GM21576 (cell line): Measurements from ENCODE around the gene SLC6A6.

ENCODE experiments used
- ATAC-seq: cut with Tn5 transposase; IDR thresholded peaks from one replicate; pipeline ENCODE4 v1.9.1; 2021; ENCODE audit warnings: mild to moderate bottlenecking, moderate library complexity; ENCODE audit not compliant: unreplicated experiment

SLC6A6 gene

DNA sequence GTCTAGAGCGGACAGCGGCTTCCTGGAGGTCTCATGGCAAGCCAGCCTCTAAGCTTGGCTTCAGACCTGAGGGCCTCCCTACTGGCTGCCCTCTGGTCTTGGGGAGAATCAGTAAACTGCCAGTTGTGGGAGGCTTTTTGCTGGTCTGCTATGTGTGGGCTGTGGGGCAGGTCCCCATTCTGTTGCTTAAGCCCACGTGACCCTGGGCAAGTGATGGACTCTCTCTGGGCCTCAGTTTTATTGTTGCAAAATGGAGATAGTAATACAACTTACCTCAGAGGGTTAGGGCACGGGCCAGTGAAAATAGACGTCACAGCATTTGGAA is 61.7 kb downstream of the SLC6A6 start:
- ATAC-seq: no peak

DNA sequence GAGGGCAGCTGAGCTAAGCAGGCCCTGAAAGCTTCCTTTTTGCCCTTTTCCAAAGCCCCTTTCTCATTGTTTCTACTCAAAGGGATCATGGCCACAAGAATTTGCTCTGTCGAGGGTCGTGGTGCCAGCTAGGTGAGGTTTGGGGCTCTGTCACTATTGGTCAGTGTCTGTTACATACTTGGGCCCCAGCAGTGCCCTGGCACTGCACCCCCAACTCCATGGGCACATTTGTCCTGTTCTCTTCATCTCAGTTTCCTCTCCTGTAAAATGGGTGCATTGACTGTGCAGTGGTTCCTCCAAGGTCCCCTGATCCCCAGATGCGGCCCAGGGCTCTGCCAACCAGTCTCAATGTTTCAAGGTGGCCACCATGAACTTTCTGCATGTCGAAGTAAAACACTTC is 62.1 kb downstream of the SLC6A6 start:
- no peak for ATAC-seq

DNA sequence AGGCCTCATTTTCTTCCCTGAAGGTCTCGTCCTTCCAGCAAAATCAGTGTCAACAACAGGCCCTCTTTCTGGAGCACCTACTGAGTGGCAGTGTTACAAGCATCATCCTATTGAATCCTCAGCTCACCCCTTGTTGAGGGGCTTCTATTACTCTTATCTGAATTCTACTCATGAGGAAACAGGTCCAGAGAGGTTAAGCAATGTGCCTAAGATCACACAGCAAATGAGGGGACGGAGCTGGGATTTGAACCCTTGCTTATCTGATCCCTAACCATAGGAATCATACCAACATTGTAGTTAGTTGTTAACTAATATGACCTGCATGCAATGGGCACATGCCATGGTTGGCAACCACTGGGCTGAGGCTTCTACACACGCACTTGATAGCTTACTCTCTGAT is 63.0 kb downstream of the SLC6A6 start:
- ATAC-seq: no peak

DNA sequence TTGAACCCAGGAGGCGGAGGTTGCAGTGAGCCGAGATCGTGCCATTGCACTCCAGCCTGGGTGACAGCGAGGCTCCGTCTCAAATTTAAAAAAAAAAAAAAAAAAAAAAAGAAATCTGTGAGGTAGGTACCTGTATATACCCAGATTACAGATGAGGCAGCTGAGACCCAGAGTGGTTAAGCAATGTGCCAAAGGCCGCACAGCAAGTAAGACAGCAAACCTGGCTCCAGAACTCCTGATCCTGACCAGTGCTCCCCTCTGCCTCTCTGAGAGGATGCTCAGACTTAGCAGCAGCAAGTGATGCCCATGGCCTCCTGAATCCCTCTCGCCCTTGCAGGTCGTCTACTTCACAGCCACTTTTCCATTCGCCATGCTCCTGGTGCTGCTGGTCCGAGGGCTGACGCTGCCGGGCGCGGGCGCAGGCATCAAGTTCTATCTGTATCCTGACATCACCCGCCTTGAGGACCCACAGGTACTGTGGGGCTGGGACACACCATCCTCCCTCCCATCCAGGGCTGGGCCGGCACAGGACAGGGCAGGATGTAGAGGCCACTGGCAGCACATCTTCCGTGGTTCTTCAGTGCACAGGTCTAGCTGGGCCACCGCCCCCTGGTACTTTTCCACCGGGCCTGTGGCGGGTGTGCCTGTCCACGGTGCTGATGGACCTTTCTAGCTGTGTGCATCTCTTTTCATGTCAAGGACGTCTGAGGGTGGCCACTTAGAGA is 63.9 kb downstream of the SLC6A6 start:
- ATAC-seq: no peak

DNA sequence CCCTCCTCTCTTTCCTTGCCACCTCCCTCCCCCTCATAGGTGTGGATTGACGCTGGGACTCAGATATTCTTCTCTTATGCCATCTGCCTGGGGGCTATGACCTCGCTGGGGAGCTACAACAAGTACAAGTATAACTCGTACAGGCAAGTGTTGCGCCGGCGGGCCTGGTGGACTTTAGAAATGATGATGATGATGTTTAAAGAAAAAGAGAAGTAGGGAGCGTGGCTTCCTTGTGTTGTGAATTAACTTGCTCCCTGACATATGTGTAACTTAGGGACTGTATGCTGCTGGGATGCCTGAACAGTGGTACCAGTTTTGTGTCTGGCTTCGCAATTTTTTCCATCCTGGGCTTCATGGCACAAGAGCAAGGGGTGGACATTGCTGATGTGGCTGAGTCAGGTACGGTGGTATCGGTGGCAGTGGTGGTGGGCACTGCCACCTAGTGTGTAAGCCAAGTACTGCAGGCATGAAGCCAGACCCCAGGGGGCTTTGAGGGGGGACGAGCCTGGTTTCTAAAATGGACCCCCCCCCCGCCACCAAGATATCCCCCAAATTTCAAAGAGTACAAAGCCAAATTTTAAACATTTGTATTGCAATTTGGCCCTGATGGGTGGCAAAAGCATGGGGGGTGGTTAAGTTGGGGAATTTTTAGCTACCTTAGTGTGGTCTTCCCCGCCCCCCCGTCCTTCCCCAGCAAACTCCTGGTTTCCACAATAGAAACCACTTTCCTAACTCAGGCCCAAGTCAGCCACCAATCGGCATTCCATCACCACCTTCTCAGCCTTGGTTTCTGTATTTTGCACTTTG is 65.6 kb downstream of the SLC6A6 start:
- no peak for ATAC-seq

DNA sequence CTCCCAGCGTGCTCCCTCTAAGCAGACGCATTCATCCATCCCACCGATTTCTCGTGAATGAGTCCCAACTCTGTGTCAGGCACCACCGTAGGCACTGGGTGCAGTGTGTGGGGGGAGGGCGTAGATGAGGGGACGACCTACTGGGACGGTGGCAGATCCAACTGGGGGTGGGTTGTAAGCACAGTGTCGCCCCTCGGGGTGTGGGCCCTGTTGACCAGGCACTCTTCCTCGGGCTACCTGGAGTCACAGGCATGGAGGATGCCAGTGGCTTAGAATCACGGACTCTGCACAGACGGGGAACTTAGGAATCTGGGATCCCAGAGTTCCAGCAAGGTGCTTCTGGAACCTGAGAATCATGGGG is 66.2 kb downstream of the SLC6A6 start:
- no peak for ATAC-seq

DNA sequence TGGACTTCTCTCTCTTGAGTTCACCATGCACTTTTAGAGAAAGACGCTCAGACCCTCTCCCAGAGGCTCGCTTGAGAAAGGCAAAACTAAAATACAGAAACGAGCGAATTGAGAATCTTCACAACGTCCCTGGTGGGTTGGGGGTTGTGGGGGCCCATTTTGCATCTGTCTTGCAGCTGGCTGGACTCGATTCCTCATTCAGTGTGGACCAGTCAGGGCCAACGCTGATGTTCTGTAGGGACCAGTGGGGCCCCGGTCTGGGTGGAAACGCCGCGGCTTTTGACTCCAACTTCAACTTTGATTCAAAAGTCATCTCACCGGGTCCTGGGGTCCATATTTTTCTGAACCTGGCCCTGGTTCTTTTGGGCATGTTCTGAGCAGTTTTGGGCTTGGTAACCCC is 68.1 kb downstream of the SLC6A6 start:
- ATAC-seq: no peak

DNA sequence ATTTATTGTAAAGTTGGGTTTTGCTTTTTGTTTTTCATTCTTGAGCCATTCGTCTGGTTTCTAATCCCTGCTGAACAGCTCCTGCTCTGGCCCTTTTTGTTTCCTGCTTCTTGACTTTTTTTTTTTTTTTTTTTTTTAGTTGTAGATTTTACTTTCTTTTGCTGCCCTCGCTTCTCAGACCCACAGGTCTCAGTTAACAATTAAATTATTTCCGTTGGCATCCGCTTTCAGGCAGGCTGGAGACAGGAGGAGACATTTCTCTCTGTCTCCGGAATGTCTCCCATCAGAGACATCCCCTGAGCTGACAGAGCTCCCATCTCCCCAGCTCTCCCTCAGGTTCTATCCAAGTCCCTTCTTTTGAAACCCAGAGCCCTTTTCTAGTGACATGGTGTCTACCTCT is 68.6 kb downstream of the SLC6A6 start:
- no peak for ATAC-seq

DNA sequence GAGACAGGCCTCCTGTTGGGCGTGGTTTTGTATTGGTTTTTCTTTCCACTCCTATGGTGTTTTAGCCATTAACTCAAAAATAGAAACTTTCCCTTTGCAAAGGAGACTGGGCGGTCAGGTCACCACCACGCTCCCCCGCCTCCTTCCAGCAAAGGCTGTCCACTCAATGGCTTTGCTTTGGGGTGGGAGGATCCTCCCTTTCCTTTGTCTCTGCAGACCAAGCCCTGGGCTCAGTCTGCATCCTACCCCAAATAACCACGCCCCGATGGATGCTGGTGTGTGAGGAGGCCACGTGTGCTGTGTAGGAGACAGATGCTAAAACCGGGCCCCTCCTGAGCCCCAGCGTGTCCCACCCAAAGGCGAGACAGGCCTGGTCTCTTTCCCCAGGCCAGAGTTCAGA is 69.3 kb downstream of the SLC6A6 start:
- ATAC-seq: no peak

DNA sequence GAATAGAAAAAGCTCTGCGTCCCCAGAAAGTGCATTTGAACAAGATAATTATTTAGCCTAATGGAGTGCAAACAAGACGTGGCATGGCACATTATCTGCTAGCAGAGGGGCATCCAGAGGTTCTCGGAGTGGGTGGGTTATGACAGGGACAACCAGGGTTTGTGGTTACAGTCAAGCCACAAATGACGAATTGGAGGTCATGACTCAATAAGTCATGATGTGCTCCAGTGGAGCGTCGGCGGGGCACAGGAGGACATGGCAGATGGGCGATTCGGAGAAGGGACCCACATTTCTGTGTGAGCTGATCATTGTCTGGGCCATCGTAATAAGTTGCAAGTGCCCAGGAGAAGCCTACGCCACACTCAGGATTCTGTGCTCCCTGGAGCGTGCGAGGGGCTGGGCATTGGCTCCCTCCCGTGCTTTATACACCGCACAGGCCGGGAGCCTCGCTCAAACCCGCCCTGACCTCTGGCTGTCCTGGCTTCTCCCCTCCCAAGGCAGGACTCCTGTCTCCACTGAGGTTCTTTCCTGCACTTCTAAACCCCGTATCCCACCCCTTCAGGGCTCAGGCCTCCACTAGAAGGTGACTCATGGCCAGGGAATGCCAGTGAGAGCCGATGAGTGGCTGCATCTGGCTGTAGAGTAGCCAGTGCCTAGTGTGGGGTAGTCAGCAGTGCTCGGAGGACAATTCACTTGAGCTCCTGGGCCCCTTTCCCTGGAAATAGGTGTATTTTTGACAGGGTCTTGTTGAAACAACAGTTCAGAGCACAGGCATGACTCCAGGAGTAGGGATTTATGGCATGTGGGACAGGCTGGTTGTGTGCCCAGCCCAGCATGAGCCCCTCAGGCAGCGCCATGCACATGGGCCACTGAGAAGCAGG is 70.3 kb downstream of the SLC6A6 start:
- no peak for ATAC-seq

DNA sequence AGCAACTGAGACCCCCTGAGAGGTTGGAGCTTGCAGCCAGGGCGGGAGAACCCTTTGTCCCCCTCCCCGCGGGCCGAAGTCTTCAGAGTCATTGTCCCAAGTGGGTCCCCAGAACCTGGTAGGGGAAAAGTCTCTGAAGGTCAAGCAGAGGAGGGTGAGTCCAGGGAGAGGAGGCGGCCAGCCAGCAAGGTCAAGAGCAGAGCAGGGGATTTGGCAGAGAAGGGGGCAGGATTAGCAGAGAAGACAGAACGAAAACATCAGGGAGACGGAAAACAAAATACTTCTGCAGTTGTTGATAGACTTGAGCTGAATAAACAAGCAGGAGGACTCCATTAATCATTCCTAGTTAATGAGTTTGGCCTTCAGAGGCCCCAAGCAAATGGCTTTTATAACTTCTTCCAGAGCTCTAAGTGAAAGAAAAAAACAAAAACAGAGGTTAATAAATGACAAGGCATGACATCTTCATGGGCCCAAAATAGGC is 71.0 kb downstream of the SLC6A6 start:
- no peak for ATAC-seq

DNA sequence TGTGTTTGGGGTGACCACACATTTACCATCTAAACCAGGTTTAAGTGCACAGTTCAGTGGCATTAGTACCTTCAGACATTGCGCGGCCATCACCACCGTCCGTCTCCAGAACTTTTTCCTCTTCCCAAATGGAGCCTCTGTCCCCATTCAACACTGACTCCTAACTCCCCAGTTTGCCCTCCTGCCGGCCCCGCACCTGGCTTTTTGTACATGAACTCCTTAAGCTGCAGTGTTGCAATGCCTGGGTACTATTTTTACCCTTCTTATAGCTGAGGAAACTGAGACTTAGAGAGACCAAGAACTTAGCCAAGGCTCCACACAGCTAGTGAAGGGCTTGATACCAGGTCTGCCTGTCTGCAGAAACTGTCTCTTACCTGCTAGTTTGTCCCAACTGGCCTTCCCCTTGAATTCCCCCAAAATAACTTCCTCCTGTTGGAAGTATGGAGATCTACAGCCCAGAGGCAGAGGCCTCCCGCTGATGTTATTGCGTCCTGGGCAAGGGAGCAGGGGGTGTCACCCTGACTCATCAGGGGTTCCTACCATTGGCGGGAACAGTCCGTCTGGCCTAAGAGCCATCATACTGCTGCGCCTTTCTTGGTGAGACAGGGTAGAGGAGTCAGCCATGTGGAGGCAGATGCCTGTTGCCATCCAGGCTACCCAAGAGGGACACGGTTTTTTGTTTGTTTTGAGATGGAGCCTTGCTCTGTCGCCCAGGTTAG is 72.1 kb downstream of the SLC6A6 start:
- no peak for ATAC-seq

DNA sequence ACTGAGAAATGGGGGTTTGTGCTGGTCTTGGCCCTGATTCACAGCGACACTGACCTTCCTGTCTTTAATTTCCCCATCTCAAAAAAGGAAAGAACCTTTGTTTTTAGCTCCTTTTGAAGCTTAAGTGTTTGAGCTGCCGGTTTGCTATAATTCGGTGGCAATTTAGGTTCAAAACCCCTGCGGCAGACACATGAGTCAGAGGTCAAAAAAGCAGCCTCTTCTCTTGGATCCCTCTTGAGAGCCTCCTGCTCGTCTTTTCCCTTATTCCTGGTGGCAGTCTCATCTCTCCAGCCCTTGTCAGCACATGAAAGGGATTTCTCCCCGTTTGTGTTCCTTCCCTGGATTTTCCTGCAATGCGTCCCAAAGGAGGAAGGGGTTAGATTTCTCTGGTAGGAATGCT is 73.2 kb downstream of the SLC6A6 start:
- no peak for ATAC-seq

DNA sequence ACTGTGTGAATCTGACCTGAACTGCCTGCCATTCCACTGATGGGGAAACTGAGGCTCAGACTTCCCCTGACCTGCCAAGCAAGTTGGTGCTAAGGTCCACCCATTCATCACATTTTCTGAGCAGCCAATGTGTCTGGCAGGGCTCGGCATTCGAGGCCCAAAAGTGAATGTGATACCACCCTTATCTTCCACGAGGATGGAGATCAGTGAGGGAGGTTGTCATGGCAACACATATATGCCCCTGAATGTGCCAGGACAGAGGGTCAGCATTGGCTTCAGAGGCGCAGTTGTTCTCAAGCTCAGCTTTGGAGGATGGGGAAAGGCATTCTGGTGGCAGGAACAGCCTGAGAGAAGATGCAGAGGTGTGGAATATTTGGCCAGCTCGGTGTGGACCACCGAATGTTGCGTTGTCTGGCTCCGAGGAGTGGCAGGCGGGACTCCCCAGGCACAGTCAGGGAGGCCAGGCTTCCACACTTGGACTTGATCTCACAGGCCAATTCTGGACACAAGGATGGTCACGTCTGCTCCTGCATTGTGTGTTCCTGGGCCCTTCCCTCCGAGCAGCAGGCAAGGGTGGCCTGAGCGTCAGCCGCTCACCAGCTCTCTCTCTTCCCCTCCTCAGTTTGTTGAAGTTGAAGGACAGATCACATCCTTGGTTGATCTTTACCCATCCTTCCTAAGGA is 74.3 kb downstream of the SLC6A6 start:
- no peak for ATAC-seq

DNA sequence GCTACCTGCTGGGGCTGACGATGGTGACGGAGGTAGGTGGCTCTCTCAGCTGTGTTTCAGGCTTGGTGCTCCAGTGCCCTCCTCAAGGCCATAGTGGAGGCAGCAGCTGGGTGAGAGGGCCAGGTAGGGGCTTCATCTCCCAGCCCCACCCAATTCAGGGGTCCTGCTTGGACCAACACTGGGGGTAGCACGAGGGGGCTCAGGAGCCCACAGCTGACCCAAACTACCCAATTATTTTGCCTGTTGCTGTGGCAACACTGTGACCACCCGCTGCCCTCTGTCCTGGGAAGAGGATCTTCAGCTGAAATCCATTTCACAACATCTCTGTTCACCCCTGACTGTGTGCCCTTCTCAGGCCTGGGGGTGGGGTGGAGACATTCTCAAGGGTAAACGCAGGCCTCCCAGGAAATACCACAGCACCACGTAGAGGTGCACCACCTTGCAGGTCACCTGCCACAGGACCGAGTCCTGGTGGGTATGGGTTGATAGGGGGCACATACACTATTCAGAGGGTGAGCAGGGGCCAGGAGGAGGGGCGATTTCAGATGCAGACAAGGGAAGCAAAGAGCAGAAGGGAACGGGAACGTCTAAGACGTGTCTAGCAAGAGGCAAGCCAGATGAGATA is 75.0 kb downstream of the SLC6A6 start:
- ATAC-seq: no peak

DNA sequence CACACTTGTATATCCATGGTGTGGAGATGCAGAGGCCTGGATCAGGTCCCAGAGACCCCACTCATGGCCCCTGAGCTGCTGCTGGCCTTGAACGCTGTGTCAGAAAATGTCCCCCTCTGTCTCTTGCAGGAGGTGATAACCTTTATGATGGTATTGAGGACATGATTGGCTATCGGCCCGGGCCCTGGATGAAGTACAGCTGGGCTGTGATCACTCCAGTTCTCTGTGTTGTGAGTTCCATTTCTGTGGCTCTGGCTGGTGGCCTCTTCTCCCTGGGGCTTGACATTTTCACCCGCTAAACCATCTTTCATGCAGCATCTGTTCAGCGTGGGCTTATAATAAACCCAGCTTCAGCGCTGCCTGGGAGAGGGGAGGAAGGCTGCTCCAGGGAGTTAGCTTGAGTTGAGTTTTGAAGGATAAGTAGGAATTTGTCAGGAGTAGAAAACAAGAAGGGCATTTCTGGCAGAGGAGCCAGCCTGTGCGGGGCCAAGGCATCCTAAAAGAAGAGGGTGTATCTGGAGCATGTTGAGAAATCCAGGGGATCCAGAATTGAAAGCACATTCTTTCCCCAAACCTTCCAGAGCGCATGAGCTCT is 76.6 kb downstream of the SLC6A6 start:
- no peak for ATAC-seq

DNA sequence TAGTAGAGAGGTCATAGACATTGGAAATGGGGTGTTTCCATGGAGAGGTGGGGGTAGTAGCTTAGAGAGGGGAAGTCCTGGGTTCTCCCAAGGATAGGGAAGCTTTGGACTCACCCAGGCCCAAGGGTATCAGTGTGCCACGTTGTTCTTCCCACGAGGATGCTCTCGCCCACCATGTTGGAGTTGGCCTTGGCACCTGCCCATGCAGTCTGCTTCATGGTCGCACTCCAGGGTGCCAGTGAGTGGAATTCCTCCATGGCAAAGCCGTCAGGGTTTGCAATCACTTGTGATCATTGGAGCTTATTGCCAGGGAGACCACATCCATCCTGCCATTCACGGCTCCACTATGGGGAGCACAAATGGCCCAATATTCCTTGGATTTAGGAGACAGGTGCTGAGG is 77.2 kb downstream of the SLC6A6 start:
- ATAC-seq: no peak

DNA sequence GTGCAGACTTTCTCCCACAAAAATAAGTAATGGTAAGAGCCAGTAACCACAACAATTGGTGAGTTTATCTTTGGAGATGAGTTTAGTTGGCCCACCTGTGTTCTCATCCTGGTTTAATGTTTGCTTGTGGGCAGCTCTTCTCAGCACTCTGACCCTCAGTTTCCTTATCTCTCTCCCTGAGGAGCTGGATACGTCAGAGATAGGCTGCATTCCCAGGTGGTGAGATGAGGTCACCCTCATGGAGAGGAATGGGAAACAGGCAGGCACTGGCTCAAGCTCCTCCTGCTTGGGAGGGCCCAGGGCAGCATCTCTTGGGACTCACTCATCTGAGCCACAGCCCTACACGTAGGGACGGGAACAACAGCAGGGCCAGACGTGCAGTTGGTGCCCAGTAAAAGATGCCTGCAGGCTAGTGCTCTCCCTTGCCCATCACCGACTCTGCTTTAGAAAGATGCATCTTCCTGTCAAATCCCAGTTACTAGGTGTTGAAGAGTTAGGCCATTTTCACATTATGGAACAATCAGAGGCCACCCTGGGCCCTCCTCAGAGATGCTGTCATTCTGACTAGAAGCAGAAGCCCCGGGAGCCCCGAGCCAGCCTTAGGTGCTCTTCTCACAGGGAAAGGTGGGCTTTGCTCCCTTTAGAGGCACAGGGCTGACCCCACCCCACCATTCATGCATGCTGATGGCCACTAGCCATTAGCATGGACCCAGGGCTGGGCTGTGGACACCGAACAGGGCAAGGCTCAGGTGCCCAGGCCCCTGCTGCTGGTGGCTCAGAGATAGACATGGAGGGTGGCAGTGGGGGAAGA is 78.0 kb downstream of the SLC6A6 start:
- no peak for ATAC-seq
